HG02943 (cell line): Measurements from ENCODE around the gene KCNMB2.

Source experiments
- ATAC-seq: cut with Tn5 transposase; IDR thresholded peaks from one replicate; pipeline ENCODE4 v1.9.1; 2021; ENCODE audit warnings: mild to moderate bottlenecking, low read depth, moderate library complexity; ENCODE audit not compliant: unreplicated experiment

Gene KCNMB2

GRCh38 chr3:178795349-178795748, 259.1 kb downstream of the KCNMB2 start:
- no peak for ATAC-seq

- ATAC-seq, result no peak
These were observed 266.0 kb downstream of the KCNMB2 start for GRCh38 chr3:178802259-178802658.

- no peak for ATAC-seq
These were observed 266.9 kb downstream of the KCNMB2 start for GRCh38 chr3:178802993-178803693.

GRCh38 chr3:178804606-178805005, 268.4 kb downstream of the KCNMB2 start:
- no peak for ATAC-seq

- ATAC-seq, result no peak
These were observed 269.5 kb downstream of the KCNMB2 start for GRCh38 chr3:178805741-178806140.

GRCh38 chr3:178806651-178807050, 270.4 kb downstream of the KCNMB2 start:
- ATAC-seq, result no peak

GRCh38 chr3:178807694-178808093, 271.5 kb downstream of the KCNMB2 start:
- ATAC-seq, result no peak

GRCh38 chr3:178808748-178809147, 272.5 kb downstream of the KCNMB2 start:
- no peak for ATAC-seq

- no peak for ATAC-seq
These were observed 273.9 kb downstream of the KCNMB2 start for GRCh38 chr3:178810181-178810580.

GRCh38 chr3:178822722-178823121, 286.5 kb downstream of the KCNMB2 start:
- no peak for ATAC-seq

- no peak for ATAC-seq
These were observed 286.9 kb downstream of the KCNMB2 start for GRCh38 chr3:178823150-178823549.

GRCh38 chr3:178823591-178824246, 287.5 kb downstream of the KCNMB2 start:
- no peak for ATAC-seq

GRCh38 chr3:178826435-178827123, 290.3 kb downstream of the KCNMB2 start:
- ATAC-seq, result no peak

- ATAC-seq, result no peak
These were observed 291.1 kb downstream of the KCNMB2 start for GRCh38 chr3:178827285-178827856.

GRCh38 chr3:178833695-178834094, 297.5 kb downstream of the KCNMB2 start:
- no peak for ATAC-seq

GRCh38 chr3:178835033-178835432, 298.8 kb downstream of the KCNMB2 start:
- no peak for ATAC-seq

GRCh38 chr3:178837512-178837911, 301.3 kb downstream of the KCNMB2 start:
- ATAC-seq, result no peak

- no peak for ATAC-seq
These were observed 304.4 kb downstream of the KCNMB2 start for GRCh38 chr3:178840586-178840985.

GRCh38 chr3:178841011-178841410, 304.8 kb downstream of the KCNMB2 start:
- ATAC-seq, result no peak

- ATAC-seq, result no peak
These were observed 308.7 kb downstream of the KCNMB2 start for GRCh38 chr3:178844916-178845315.

GRCh38 chr3:178845420-178846118, 309.3 kb downstream of the KCNMB2 start:
- ATAC-seq, result no peak
